Nephron (organoid): ENCODE data around the gene BDP1.

ENCODE experiments used
- H3K27ac Mint-ChIP-seq, 3 experiments: 2 replicates each; pipeline ENCODE4 v1.8.0; 2020; ENCODE audit warnings: mixed read lengths in 3 of 3, mild to moderate bottlenecking in 2 of 3, moderate library complexity in 1 of 3
- H3K27me3 Mint-ChIP-seq: 2 replicates; pipeline ENCODE4 v1.8.0; 2021; ENCODE audit warnings: low read depth, mild to moderate bottlenecking, moderate library complexity, mixed read lengths
- H3K36me3 Mint-ChIP-seq: 2 replicates; pipeline ENCODE4 v1.8.0; 2020; ENCODE audit warnings: low read depth, mixed read lengths
- H3K4me1 Mint-ChIP-seq: 2 replicates; pipeline ENCODE4 v1.8.0; 2020; ENCODE audit warnings: mixed read lengths
- H3K4me3 Mint-ChIP-seq, 3 experiments: 2 replicates each; pipeline ENCODE4 v1.8.0; 2020; ENCODE audit warnings: mild to moderate bottlenecking in 3 of 3, mixed read lengths in 3 of 3, moderate library complexity in 2 of 3
- H3K9me3 Mint-ChIP-seq: 2 replicates; pipeline ENCODE4 v1.8.0; 2020; ENCODE audit warnings: mixed read lengths
- CTCF ChIP-seq, 3 experiments: fragments of 200-600 bp; sonication (generic); IDR thresholded peaks; one replicate each; pipeline ENCODE4 v1.5.0; 2021; ENCODE audit warnings: antibody characterized with exemption in 3 of 3; ENCODE audit not compliant: unreplicated experiment in 3 of 3

Gene BDP1

GRCh38 chr5:71457106-71457505, 1.7 kb downstream of the BDP1 start:
- Mint-ChIP-seq H3K9me3 (no peaks in the 10 kb centered on the region), H3K27me3 (peaks cover 4% of the 10 kb centered on the region), H3K4me3 (peak overlapping the region; percentile 92 to 98 (median 95)), H3K27ac (peak overlapping the region; percentile 34 to 97 (median 89)), H3K36me3 (peaks cover 29% of the 10 kb centered on the region), H3K4me1 (peaks cover 19% of the 10 kb centered on the region)
- TF ChIP-seq CTCF (IDR thresholded peaks at IDR 0.05; ENCODE audit: unreplicated experiment in 3 of 3): no peak

- Mint-ChIP-seq H3K27me3 (no peaks in the 10 kb centered on the region), H3K27ac (no peak overlapping the region), H3K36me3 (peaks cover 43% of the 10 kb centered on the region), H3K4me3 (no peak overlapping the region), H3K4me1 (peaks cover 14% of the 10 kb centered on the region), H3K9me3 (no peaks in the 10 kb centered on the region)
- TF ChIP-seq CTCF (IDR thresholded peaks at IDR 0.05; ENCODE audit: unreplicated experiment in 3 of 3): no peak
Measured at GRCh38 chr5:71460693-71461092, 5.2 kb downstream of the BDP1 start.

GRCh38 chr5:71461360-71461759, 5.9 kb downstream of the BDP1 start:
- no peak for TF ChIP-seq CTCF (IDR thresholded peaks at IDR 0.05; ENCODE audit: unreplicated experiment in 3 of 3)
- Mint-ChIP-seq H3K27me3 (no peaks in the 10 kb centered on the region), H3K36me3 (peaks cover 50% of the 10 kb centered on the region), H3K27ac (no peak overlapping the region), H3K9me3 (no peaks in the 10 kb centered on the region), H3K4me1 (peaks cover 8% of the 10 kb centered on the region), H3K4me3 (no peak overlapping the region)

- H3K4me1 Mint-ChIP-seq: no peaks in the 10 kb centered on the region
- TF ChIP-seq CTCF (IDR thresholded peaks at IDR 0.05; ENCODE audit: unreplicated experiment in 3 of 3): no peak
- no peaks in the 10 kb centered on the region for H3K9me3 Mint-ChIP-seq
- H3K36me3 Mint-ChIP-seq: peaks cover 71% of the 10 kb centered on the region
- H3K27me3 Mint-ChIP-seq: no peaks in the 10 kb centered on the region
- no peak overlapping the region for H3K4me3 Mint-ChIP-seq
- no peak overlapping the region for H3K27ac Mint-ChIP-seq
Measured at GRCh38 chr5:71471193-71471592, 15.7 kb downstream of the BDP1 start.

- TF ChIP-seq CTCF (IDR thresholded peaks at IDR 0.05; ENCODE audit: unreplicated experiment in 3 of 3): peak; percentile 27 to 55 (median 35)
- H3K4me1 Mint-ChIP-seq: no peaks in the 10 kb centered on the region
Measured at GRCh38 chr5:71475788-71476384, 20.4 kb downstream of the BDP1 start.

GRCh38 chr5:71481441-71481840, 26.0 kb downstream of the BDP1 start:
- no peak for TF ChIP-seq CTCF (IDR thresholded peaks at IDR 0.05; ENCODE audit: unreplicated experiment in 3 of 3)
- Mint-ChIP-seq H3K4me3 (no peak overlapping the region), H3K4me1 (peaks cover 7% of the 10 kb centered on the region), H3K27ac (no peak overlapping the region), H3K27me3 (no peaks in the 10 kb centered on the region), H3K9me3 (no peaks in the 10 kb centered on the region), H3K36me3 (peaks cover 67% of the 10 kb centered on the region)

More at GRCh38 chr5:71475788-71476384, 20.4 kb downstream of the BDP1 start:
- Mint-ChIP-seq H3K9me3 (no peaks in the 10 kb centered on the region), H3K27ac (no peak overlapping the region), H3K36me3 (peaks cover 70% of the 10 kb centered on the region), H3K4me3 (no peak overlapping the region), H3K27me3 (no peaks in the 10 kb centered on the region)
